ENCODE data around the gene WFDC1. TPM values are rescaled to one million over a fixed set of nuclear protein-coding genes. Genes with fewer than 3 reads are reported as not detected.

Gene WFDC1
- total RNA-seq, 2 experiments from 2014 or later = not detected

DNA sequence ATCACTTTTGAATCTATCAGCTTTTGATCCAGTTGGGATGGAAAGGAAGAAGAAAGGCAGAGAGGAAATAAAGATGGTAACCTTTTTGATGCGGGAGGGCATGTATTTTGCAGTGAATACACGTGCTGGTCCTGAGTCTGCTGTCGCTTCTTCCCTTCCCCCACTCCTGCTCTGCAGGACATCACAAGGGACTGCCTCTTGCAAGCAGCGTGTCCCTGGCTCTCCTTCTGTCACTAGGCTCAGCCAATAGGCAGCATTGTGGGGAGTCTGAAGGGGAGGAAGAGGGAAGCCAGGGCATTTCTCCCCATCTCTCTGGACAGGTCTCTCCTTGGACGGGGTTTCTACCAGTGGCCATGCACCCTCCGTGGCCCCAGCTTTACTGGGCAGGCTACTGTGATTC is 15.7 kb upstream of the WFDC1 start:
- Mint-ChIP-seq H3K36me3 (no peaks in the 10 kb centered on the region), H3K27me3 (peaks cover 12% of the 10 kb centered on the region), H3K27ac (no peak overlapping the region), H3K9me3 (ENCODE audit: low read depth) (no peaks in the 10 kb centered on the region), H3K4me1 (no peaks in the 10 kb centered on the region), H3K4me3 (no peak overlapping the region)
- DNase-seq (no peak), ATAC-seq (no peak)
- CTCF ChIA-PET = no interaction called here

DNA sequence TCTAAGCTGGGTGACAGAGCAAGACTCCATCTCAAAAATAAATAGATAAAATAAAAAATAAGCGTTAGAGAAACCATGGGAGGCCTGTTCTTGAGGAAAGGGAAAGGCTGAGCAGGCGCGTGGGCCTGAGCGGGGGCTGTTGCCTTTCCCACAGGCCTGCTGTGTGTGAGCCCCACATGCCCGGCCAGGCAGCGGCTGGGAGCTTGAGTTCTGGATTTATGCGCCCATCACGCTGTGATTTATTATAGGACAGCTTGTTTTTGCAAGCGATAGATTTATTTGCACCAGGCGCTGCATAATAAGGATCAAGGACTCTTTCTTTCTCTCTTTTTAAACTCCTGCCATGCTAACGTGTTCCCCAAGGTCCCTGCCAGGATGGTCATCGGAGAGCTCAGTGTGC is 14.8 kb upstream of the WFDC1 start:
- CTCF ChIA-PET = no interaction called here
- no peaks in the 10 kb centered on the region for H3K9me3 Mint-ChIP-seq (ENCODE audit: low read depth)
- no peaks in the 10 kb centered on the region for H3K4me1 Mint-ChIP-seq
- no peak overlapping the region for H3K27ac Mint-ChIP-seq
- ATAC-seq (no peak), DNase-seq (no peak)
- no peaks in the 10 kb centered on the region for H3K36me3 Mint-ChIP-seq
- peaks cover 12% of the 10 kb centered on the region for H3K27me3 Mint-ChIP-seq
- H3K4me3 Mint-ChIP-seq = no peak overlapping the region

DNA sequence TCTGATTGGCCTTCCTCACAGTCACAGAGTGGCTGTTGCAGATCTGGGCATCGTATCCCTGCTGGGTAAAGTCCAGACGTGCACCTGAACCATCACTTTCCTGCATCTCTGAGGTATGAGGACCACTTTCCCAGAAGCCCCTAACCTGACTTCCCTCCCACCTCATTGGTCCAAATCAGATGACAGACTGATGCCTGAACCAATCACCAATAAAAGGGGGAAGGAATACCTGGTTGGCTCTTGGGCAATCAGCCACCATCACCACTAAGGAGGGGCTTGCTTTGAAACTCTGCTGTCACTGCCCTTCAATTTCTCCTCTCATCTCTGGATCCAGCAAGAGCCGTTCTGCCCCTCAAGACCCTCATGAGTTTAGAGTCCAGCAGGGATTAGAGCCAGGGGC is 13.6 kb upstream of the WFDC1 start:
- no peaks in the 10 kb centered on the region for H3K36me3 Mint-ChIP-seq
- no peaks in the 10 kb centered on the region for H3K4me1 Mint-ChIP-seq
- ATAC-seq (no peak), DNase-seq (no peak)
- H3K4me3 Mint-ChIP-seq = no peak overlapping the region
- H3K27ac Mint-ChIP-seq = no peak overlapping the region
- H3K9me3 Mint-ChIP-seq (ENCODE audit: low read depth) = no peaks in the 10 kb centered on the region
- H3K27me3 Mint-ChIP-seq = peaks cover 15% of the 10 kb centered on the region
- CTCF ChIA-PET = no interaction called here

DNA sequence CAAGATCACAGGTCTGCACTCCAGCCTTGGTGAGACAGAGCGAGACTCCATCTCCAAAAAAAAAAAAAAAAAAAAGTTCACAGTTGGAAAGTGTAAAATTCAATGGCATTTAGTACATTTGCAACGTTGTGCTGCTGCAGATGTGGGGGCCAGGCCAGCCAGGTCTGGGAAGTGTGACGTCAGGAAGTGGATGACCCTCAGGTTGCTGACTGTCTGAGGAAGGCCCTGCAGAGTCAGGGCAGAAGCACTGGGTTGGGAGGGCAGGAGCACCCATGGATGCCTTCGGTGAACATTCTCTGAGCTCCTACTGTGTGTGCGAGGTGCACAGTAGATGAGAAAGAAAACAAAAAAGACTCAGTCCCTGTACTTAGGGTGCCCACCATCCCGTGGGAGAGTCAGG is 12.1 kb upstream of the WFDC1 start:
- ATAC-seq (no peak), DNase-seq (no peak)
- Mint-ChIP-seq H3K4me1 (no peaks in the 10 kb centered on the region), H3K4me3 (no peak overlapping the region), H3K36me3 (no peaks in the 10 kb centered on the region), H3K27me3 (peaks cover 15% of the 10 kb centered on the region), H3K9me3 (ENCODE audit: low read depth) (no peaks in the 10 kb centered on the region), H3K27ac (no peak overlapping the region)
- CTCF ChIA-PET = interaction anchor here (0.7 kb wide), 1 partner anchor 77 kb away, joined by 5 read pairs; no protein-coding TSS in a partner anchor

DNA sequence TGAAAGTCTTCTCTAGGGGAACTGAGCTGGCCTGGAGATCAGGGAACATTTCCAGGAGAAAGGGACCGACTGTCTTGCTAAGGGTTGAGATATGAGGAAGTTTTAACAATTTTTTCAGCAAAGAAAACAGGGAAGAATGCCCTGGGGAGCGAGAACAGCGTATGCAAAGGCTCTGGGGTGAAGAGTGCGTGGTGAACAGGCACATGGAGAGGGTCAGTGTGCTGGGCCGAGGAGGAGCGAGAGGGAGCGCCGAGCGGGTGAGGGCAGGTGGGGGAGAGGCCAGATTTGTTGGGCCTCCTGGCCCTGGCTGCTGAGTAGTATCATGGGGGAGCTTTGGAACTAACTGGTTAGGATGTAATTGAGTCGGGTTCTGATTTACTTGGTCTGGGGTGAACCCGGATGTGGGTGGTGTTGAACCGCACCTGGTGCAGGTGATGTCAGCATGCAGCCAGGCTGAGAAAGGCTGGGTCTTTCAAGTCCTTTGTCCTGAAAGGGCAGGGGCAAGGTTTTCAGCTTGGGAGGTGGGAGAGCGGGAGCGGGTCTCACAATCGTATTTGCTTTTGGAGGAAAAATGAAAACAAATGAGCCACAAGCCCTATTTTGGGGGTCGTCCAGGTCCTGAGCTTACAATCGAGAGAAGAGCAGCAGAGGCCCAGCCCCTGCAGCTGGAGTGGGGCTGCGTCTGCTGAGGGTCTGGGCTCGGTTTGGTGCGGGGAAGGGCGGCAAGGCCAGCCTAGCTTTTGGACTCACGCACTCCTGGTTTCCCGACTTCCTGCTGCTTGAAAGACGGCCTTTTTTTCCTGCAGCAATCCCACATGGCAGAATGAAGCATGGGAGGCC is 11.1 kb upstream of the WFDC1 start:
- no peak for DNase-seq
- Mint-ChIP-seq H3K9me3 (ENCODE audit: low read depth) (no peaks in the 10 kb centered on the region), H3K36me3 (no peaks in the 10 kb centered on the region), H3K27ac (no peak overlapping the region), H3K4me3 (no peak overlapping the region), H3K27me3 (peaks cover 14% of the 10 kb centered on the region), H3K4me1 (no peaks in the 10 kb centered on the region)
- no peak for ATAC-seq
- CTCF ChIA-PET = no interaction called here

DNA sequence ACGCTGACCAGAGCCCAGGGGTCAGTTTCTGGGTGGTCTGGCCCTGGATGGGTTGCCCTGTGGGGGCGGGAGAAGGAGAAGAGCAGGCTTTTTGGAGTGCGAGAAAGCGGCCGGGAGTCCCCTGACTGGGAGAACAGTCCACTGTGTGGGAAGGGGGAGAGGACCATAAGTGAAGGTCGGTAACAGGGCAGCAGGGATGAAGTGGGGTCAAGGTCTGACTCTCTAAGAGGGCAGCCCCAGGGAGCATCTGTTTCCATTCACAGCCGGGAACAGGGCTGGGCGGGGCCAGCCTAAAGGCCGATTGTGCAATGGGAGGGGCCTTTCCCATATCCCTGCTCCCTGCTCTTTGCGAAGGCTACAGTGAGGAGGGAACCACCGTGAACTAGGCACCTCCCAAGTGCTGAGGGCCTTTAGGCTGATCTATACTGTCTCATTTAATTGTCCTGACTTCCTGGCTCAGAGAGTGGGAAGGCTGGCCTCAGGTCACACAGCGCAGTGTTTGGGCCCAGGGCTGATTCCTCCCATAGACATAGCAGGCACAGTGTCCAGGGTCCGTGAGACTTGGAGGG is 10.4 kb upstream of the WFDC1 start:
- H3K27ac Mint-ChIP-seq = no peak overlapping the region
- H3K36me3 Mint-ChIP-seq = no peaks in the 10 kb centered on the region
- peaks cover 13% of the 10 kb centered on the region for H3K27me3 Mint-ChIP-seq
- DNase-seq (no peak), ATAC-seq (no peak)
- no peaks in the 10 kb centered on the region for H3K9me3 Mint-ChIP-seq (ENCODE audit: low read depth)
- no peaks in the 10 kb centered on the region for H3K4me1 Mint-ChIP-seq
- CTCF ChIA-PET = no interaction called here
- H3K4me3 Mint-ChIP-seq = no peak overlapping the region

DNA sequence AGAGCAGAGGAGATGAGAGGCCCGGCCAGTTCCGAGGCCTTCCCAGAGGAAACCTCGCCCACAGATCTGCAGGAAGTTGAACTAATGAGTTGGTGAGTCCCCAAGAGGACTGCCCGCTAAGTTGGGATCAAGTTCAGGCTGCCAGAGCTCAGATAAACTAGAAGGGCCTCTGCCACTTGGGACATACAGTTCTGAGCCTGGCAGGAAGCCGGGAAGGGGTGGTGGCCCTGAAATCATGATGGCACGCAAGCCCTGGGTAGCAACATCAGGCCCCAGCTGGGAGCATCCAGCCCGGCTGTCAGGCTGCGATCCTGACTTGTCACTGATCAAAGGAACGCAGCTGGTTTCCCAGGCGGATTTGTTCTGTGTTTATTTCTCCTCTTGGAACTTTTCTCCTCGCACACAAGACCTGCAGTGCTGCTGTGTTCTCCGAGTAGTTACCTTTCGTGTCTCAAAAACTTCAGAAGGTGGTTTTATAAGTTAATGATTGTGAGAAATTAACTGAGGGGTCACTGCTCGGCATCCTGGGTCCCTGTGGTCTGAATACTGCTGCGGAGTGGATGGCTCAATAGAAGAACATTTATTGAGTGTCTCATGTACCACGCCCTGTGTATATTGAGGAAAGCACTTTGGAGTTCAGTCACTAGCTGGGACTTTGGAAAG is 8.0 kb upstream of the WFDC1 start:
- H3K4me3 Mint-ChIP-seq = no peak overlapping the region
- H3K4me1 Mint-ChIP-seq = no peaks in the 10 kb centered on the region
- H3K9me3 Mint-ChIP-seq (ENCODE audit: low read depth) = no peaks in the 10 kb centered on the region
- CTCF ChIA-PET = no interaction called here
- ATAC-seq (no peak), DNase-seq (no peak)
- H3K27me3 Mint-ChIP-seq = peaks cover 25% of the 10 kb centered on the region
- H3K27ac Mint-ChIP-seq = no peak overlapping the region
- no peaks in the 10 kb centered on the region for H3K36me3 Mint-ChIP-seq

DNA sequence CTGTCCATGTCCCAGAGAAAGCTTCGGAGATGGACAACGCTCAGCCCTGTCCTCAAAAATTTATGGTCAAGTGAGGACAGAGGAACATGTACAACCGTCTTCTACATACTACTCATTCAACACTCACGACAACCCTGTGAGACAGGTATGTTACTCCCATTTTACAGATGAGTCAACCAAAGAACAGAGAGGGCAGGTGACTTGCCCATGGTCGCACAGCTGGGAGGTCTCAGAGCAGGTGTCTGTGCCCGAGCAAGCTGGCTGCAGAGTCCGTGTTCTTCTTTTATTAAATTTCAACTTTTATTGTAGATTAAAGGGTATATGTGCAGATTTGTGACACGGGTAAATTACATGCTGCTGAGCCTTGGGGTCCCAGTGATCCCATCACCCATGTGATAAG is 5.8 kb upstream of the WFDC1 start:
- CTCF ChIA-PET = no interaction called here

DNA sequence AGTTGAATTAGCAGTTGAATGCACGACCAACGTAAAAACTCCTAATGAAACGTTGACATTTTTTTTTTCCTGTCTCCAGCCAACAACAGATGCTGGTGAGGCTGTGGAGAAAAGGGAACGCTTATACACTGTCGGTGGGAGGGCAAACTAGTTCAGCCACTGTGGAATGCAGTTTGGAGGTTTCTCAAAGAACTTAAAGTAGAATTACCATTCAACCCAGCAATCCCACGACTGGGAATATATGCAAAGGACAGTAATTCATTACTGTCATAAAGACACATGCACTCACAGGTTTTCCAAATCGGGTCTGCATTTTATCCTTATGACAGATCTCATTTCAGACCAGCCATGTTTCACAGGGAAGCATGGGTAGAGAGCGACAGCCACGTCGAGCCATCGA is 3.5 kb upstream of the WFDC1 start:
- Mint-ChIP-seq H3K36me3 (no peaks in the 10 kb centered on the region), H3K4me1 (peaks cover 2% of the 10 kb centered on the region), H3K27me3 (peaks cover 53% of the 10 kb centered on the region), H3K27ac (no peak overlapping the region), H3K9me3 (ENCODE audit: low read depth) (no peaks in the 10 kb centered on the region), H3K4me3 (no peak overlapping the region)
- DNase-seq = no peak
- CTCF ChIA-PET = no interaction called here
- ATAC-seq = no peak

More for the DNA sequence above, 5.8 kb upstream of the WFDC1 start:
- Mint-ChIP-seq H3K4me1 (no peaks in the 10 kb centered on the region), H3K9me3 (ENCODE audit: low read depth) (no peaks in the 10 kb centered on the region), H3K36me3 (no peaks in the 10 kb centered on the region), H3K27ac (no peak overlapping the region), H3K27me3 (peaks cover 33% of the 10 kb centered on the region), H3K4me3 (no peak overlapping the region)
- ATAC-seq (no peak), DNase-seq (no peak)

DNA sequence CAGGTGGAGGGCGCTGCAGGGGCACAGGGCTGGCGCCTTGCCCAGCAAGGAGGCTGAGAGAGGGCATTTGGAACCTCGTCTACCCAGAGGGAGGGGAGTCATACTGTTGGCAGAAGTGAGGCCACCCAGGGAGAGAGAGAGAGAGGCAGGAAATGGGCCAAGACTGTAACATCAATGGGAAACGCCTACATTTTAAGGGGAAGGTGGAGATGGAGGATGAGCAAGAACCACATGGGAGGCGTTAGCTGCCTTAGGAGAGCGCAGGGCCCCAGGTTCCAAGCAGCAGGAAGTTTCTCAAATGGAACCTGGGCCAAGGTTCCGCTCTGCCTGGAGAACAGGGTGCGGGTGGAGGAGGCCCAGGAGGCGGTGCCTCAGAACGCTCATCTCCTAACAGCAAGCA is 2.7 kb upstream of the WFDC1 start:
- DNase-seq = no peak
- no peak for ATAC-seq
- Mint-ChIP-seq H3K9me3 (ENCODE audit: low read depth) (no peaks in the 10 kb centered on the region), H3K4me3 (no peak overlapping the region), H3K4me1 (peaks cover 2% of the 10 kb centered on the region), H3K27ac (no peak overlapping the region), H3K27me3 (peaks cover 60% of the 10 kb centered on the region), H3K36me3 (no peaks in the 10 kb centered on the region)
- CTCF ChIA-PET = no interaction called here

DNA sequence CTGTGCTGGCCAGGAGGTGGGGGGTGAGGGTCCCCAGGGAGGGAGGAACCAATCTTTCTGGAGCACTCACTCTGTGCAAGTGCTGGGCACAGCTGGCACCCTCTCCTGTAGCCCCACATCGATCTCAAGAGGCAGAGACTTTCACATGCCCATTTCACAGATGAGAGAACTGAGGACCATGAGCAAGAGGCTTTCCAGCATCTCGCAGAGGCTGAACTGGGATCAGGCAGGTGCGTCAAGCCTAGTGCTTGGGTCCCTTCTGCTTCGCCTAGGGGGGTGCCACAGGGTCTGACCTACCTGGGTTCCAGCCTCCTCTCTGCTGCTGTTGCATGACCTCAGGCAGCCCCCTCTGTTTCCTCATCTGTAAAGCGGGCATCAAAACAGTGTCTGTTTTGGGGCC is 1.3 kb upstream of the WFDC1 start:
- CTCF ChIA-PET = no interaction called here
- DNase-seq = no peak

DNA sequence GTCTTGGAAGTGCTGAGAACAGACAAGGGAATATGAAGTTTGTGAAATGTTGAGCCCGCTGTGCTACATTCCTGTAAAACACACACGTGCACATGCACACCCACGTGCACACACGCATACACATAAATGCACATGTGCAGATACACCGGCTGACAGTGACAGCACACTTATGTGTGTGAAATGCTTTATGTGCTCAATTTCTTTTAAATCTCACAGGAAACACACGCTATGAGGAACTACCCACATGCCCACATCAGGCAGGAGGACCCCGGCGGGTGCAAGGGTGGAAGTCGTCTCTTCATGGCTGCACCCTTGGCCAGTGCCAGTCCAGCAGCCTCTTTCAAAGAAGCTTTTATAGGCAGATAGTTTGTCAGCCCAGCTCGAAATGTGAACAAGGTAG is 561 bp upstream of the WFDC1 start:
- ATAC-seq (no peak), DNase-seq (no peak)
- CTCF ChIA-PET = no interaction called here
- Mint-ChIP-seq H3K4me1 (peaks cover 2% of the 10 kb centered on the region), H3K4me3 (no peak overlapping the region), H3K27ac (no peak overlapping the region), H3K27me3 (peaks cover 52% of the 10 kb centered on the region), H3K9me3 (ENCODE audit: low read depth) (no peaks in the 10 kb centered on the region), H3K36me3 (no peaks in the 10 kb centered on the region)

More for the DNA sequence above, 1.3 kb upstream of the WFDC1 start:
- H3K4me3 Mint-ChIP-seq = no peak overlapping the region
- ATAC-seq = no peak
- no peaks in the 10 kb centered on the region for H3K36me3 Mint-ChIP-seq
- H3K27ac Mint-ChIP-seq = no peak overlapping the region
- peaks cover 55% of the 10 kb centered on the region for H3K27me3 Mint-ChIP-seq
- H3K9me3 Mint-ChIP-seq (ENCODE audit: low read depth) = no peaks in the 10 kb centered on the region
- peaks cover 2% of the 10 kb centered on the region for H3K4me1 Mint-ChIP-seq

DNA sequence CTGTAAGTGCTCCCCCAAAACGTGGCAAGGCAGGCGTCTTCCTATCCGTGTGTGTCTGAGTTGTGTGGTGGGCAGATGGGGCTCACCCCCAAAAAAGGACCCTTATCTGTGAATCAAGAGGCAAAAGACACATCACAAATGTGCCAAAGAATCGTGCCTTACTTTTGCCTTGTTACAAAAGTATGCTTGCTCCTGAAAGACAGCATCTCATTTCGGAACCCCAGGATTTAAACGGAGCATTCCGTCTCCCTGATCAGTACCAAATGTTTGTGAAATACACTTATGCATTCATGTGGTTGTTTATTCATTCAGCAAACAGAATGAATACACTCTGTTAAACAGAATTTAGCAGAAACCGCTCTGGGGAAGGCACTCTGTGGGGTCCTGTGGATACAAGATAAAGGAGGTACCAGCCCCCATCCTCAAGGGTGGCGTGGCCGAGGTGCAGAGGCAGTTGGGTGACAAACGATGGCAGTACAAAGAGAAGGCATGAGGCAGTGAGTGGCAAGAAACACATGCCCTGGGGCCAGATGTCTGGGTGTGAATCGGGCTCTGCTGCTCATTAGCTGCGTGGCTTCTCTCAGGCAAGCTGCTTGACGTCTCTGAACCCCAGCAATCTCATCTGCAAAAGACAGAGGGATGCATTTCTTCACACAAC is 654 bp downstream of the WFDC1 start:
- no peaks in the 10 kb centered on the region for H3K36me3 Mint-ChIP-seq
- H3K9me3 Mint-ChIP-seq (ENCODE audit: low read depth) = no peaks in the 10 kb centered on the region
- H3K4me1 Mint-ChIP-seq = peaks cover 2% of the 10 kb centered on the region
- H3K27ac Mint-ChIP-seq = no peak overlapping the region
- CTCF ChIA-PET = no interaction called here
- ATAC-seq (no peak), DNase-seq (no peak)
- H3K4me3 Mint-ChIP-seq = no peak overlapping the region
- peaks cover 46% of the 10 kb centered on the region for H3K27me3 Mint-ChIP-seq

Measured in activated CD8-positive, alpha-beta memory T cell treated with anti-CD3 and anti-CD28 coated beads, Interleukin-2, amount 10 ng/mL, durations not matched to agents 7 days and 5 days (primary cell).